ENCODE results near the gene DHDDS.

The DHDDS gene

GRCh38 chr1:26500488-26501175 is 68.5 kb downstream of the DHDDS start (continued):
- TF ChIP-seq SP3 (tag by site-specific recombination; IDR thresholded peaks at IDR 0.05) (peak; percentile 65; the same call in 1 of the 2 replicates), ZNF433 (tag by site-specific recombination; IDR thresholded peaks at IDR 0.05; ENCODE audit: low read depth) (no peak), ZNF513 (tag by site-specific recombination; IDR thresholded peaks at IDR 0.05) (no peak), ZNF580 (tag by site-specific recombination; IDR thresholded peaks at IDR 0.05) (no peak), ZNF423 (tag by site-specific recombination; IDR thresholded peaks at IDR 0.05) (peak; percentile 78), ZNF335 (tag by site-specific recombination; conservative IDR thresholded peaks at IDR 0.05) (peak; percentile 72), YY2 (tag by site-specific recombination; IDR thresholded peaks at IDR 0.05) (no peak), ZNF624 (tag by site-specific recombination; IDR thresholded peaks at IDR 0.05) (0 out of 2 replicates have a peak, but pooled peaks have one; percentile 25), EGR2 (tag by site-specific recombination; IDR thresholded peaks at IDR 0.05; ENCODE audit: low read depth) (no peak), ZFHX2 (tag by site-specific recombination; conservative IDR thresholded peaks at IDR 0.05) (peak; percentile 69), ZNF510 (tag by site-specific recombination; IDR thresholded peaks at IDR 0.05; ENCODE audit: insufficient replicate concordance) (no peak), ZNF777 (tag by site-specific recombination; IDR thresholded peaks at IDR 0.05; ENCODE audit: borderline replicate concordance) (peak; percentile 65; the same call in 1 of the 2 replicates), PRDM1 (tag by site-specific recombination; IDR thresholded peaks at IDR 0.05) (no peak), ZNF157 (tag by site-specific recombination; IDR thresholded peaks at IDR 0.05) (no peak), SCRT2 (tag by site-specific recombination; IDR thresholded peaks at IDR 0.05) (peak; percentile 46), ZFP37 (tag by site-specific recombination; IDR thresholded peaks at IDR 0.05) (peak; percentile 81; the same call in 1 of the 2 replicates), ZBTB48 (tag by site-specific recombination; IDR thresholded peaks at IDR 0.05) (peak; percentile 91), ZNF560 (tag by site-specific recombination; IDR thresholded peaks at IDR 0.05; ENCODE audit: borderline replicate concordance) (no peak), ZBTB1 (tag by site-specific recombination; IDR thresholded peaks at IDR 0.05) (0 out of 2 replicates have a peak, but pooled peaks have one; percentile 20), ZNF280D (tag by site-specific recombination; IDR thresholded peaks at IDR 0.05) (no peak; the same call in 1 of the 2 replicates), ZNF707 (tag by site-specific recombination; IDR thresholded peaks at IDR 0.05) (no peak), SALL2 (tag by site-specific recombination; IDR thresholded peaks at IDR 0.05; ENCODE audit: borderline replicate concordance) (no peak)
- TF ChIP-seq, protein P1, sequence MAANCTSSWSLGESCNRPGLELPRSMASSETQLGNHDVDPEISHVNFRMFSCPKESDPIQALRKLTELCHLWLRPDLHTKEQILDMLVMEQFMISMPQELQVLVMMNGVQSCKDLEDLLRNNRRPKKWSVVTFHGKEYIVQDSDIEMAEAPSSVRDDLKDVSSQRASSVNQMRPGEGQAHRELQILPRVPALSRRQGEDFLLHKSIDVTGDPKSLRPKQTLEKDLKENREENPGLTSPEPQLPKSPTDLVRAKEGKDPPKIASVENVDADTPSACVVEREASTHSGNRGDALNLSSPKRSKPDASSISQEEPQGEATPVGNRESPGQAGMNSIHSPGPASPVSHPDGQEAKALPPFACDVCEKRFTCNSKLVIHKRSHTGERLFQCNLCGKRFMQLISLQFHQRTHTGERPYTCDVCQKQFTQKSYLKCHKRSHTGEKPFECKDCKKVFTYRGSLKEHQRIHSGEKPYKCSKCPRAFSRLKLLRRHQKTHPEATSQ (tag by site-specific recombination; IDR thresholded peaks at IDR 0.05): no peak; the same call in 1 of the 2 replicates
- TF ChIP-seq, protein P2, sequence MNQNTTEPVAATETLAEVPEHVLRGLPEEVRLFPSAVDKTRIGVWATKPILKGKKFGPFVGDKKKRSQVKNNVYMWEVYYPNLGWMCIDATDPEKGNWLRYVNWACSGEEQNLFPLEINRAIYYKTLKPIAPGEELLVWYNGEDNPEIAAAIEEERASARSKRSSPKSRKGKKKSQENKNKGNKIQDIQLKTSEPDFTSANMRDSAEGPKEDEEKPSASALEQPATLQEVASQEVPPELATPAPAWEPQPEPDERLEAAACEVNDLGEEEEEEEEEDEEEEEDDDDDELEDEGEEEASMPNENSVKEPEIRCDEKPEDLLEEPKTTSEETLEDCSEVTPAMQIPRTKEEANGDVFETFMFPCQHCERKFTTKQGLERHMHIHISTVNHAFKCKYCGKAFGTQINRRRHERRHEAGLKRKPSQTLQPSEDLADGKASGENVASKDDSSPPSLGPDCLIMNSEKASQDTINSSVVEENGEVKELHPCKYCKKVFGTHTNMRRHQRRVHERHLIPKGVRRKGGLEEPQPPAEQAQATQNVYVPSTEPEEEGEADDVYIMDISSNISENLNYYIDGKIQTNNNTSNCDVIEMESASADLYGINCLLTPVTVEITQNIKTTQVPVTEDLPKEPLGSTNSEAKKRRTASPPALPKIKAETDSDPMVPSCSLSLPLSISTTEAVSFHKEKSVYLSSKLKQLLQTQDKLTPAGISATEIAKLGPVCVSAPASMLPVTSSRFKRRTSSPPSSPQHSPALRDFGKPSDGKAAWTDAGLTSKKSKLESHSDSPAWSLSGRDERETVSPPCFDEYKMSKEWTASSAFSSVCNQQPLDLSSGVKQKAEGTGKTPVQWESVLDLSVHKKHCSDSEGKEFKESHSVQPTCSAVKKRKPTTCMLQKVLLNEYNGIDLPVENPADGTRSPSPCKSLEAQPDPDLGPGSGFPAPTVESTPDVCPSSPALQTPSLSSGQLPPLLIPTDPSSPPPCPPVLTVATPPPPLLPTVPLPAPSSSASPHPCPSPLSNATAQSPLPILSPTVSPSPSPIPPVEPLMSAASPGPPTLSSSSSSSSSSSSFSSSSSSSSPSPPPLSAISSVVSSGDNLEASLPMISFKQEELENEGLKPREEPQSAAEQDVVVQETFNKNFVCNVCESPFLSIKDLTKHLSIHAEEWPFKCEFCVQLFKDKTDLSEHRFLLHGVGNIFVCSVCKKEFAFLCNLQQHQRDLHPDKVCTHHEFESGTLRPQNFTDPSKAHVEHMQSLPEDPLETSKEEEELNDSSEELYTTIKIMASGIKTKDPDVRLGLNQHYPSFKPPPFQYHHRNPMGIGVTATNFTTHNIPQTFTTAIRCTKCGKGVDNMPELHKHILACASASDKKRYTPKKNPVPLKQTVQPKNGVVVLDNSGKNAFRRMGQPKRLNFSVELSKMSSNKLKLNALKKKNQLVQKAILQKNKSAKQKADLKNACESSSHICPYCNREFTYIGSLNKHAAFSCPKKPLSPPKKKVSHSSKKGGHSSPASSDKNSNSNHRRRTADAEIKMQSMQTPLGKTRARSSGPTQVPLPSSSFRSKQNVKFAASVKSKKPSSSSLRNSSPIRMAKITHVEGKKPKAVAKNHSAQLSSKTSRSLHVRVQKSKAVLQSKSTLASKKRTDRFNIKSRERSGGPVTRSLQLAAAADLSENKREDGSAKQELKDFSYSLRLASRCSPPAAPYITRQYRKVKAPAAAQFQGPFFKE (tag by site-specific recombination; IDR thresholded peaks at IDR 0.05; ENCODE audit: borderline replicate concordance): no peak
- TF ChIP-seq, protein P3, sequence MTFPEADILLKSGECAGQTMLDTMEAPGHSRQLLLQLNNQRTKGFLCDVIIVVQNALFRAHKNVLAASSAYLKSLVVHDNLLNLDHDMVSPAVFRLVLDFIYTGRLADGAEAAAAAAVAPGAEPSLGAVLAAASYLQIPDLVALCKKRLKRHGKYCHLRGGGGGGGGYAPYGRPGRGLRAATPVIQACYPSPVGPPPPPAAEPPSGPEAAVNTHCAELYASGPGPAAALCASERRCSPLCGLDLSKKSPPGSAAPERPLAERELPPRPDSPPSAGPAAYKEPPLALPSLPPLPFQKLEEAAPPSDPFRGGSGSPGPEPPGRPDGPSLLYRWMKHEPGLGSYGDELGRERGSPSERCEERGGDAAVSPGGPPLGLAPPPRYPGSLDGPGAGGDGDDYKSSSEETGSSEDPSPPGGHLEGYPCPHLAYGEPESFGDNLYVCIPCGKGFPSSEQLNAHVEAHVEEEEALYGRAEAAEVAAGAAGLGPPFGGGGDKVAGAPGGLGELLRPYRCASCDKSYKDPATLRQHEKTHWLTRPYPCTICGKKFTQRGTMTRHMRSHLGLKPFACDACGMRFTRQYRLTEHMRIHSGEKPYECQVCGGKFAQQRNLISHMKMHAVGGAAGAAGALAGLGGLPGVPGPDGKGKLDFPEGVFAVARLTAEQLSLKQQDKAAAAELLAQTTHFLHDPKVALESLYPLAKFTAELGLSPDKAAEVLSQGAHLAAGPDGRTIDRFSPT (tag by site-specific recombination; IDR thresholded peaks at IDR 0.05): peak; percentile 88

Data from HEK293 (cell line).